Cardiac fibroblast (primary cell): ENCODE measurements around the gene RGS11.

Source experiments
- DNase-seq, 2 donors: peaks; one replicate each; pipeline versions ENCODE4 v3.0.0 to v3.0.0-alpha.2; 2010; ENCODE audit warnings: low read depth in 2 of 2
- H3K4me3 ChIP-seq, 2 donors: replicated peaks in 1 of 2; 1 replicate in 1 of 2; 2 replicates in 1 of 2; pipeline ENCODE4 v1.5.1; 2011; ENCODE audit warnings: low read depth in 2 of 2, low read length in 2 of 2, mild to moderate bottlenecking in 2 of 2, moderate library complexity in 1 of 2
- TF ChIP-seq, protein P1 (sequence below): IDR thresholded peaks from one replicate; pipeline ENCODE4 v1.5.1; 2011; ENCODE audit warnings: low read depth, mild to moderate bottlenecking, low read length, inconsistent platforms

RGS11 gene

DNA sequence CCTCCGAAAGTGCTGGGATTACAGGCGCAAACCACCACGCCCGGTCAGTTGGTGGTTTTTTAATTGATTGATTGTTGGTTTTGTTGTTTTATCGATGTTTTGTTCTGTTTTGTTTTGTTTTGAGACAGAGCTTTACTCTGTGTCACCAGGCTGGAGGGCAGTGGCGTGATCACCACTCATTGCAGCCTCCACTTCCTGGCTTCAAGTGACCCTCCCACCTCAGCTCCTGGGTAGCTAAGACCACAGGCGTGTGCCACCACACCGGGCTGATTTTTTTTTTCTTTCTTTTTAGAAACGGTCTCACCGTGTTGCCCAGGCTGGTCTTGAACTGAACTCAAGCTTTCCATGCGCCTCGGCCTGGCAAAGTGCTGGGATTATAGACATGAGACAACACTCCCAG is 28.7 kb downstream of the RGS11 start:
- DNase-seq: no peak
- TF ChIP-seq, protein P1, sequence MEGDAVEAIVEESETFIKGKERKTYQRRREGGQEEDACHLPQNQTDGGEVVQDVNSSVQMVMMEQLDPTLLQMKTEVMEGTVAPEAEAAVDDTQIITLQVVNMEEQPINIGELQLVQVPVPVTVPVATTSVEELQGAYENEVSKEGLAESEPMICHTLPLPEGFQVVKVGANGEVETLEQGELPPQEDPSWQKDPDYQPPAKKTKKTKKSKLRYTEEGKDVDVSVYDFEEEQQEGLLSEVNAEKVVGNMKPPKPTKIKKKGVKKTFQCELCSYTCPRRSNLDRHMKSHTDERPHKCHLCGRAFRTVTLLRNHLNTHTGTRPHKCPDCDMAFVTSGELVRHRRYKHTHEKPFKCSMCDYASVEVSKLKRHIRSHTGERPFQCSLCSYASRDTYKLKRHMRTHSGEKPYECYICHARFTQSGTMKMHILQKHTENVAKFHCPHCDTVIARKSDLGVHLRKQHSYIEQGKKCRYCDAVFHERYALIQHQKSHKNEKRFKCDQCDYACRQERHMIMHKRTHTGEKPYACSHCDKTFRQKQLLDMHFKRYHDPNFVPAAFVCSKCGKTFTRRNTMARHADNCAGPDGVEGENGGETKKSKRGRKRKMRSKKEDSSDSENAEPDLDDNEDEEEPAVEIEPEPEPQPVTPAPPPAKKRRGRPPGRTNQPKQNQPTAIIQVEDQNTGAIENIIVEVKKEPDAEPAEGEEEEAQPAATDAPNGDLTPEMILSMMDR: no peak
- no peak overlapping the region for H3K4me3 ChIP-seq

DNA sequence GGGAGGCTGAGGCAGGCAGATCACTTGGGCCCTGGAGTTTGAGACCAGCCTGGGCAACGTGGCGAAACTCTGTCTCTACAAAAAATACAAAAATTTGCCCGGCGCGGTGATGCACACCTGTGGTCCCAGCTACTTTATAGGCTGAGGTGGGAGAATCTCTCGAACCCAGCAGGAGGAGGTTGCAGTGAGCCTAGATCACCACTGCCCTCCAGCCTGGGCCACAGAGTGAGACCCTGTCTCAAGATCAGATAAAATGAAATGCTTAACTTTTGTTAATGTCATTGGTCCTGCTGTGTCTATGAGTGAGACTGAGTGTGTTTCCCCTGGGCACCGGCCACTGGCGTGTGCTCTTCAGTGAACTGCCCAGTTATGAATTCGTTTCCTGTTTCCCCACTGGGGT is 30.6 kb downstream of the RGS11 start:
- TF ChIP-seq, protein P1: no peak
- DNase-seq: no peak
- H3K4me3 ChIP-seq: no peak overlapping the region

DNA sequence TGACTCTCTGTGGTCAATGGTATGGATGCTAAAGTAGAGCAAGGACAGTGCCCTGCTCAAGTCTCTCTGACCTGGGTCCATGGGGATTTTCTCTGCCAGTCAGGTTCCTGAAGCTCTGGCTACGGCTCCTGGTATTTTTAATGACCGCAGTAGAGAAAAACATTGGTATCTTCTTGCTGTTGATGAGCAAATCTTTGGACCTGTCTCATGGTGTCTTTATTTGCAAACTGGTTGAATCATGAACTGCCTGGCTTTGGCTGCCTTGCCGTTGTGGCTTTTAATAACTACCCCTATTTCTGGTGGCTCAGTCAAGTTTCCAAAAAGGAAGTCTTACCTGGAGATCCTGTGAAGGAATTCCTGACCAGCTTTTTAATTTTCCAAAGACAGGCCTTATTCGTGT is 32.4 kb downstream of the RGS11 start:
- TF ChIP-seq, protein P1: no peak
- no peak overlapping the region for H3K4me3 ChIP-seq
- DNase-seq: no peak

DNA sequence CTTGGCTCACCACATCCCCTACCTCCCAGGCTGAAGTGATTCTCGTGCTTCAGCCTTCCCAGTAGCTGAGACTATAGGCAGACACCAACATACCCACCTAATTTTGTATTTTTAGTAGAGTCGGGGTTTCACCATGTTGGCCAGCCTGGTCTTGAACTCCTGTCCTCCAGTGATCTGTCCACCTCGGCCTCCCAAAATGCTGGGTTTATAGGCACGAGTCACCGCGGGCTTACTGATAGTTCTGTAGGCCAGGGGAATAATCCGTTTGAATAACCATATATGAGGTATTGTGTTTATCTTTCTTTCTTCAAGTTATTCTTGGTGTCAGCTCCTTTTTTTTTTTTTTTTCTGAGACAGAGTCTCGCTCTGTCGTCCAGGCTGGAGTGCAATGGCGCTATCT is 33.5 kb downstream of the RGS11 start:
- no peak for DNase-seq
- no peak overlapping the region for H3K4me3 ChIP-seq
- TF ChIP-seq, protein P1: no peak

DNA sequence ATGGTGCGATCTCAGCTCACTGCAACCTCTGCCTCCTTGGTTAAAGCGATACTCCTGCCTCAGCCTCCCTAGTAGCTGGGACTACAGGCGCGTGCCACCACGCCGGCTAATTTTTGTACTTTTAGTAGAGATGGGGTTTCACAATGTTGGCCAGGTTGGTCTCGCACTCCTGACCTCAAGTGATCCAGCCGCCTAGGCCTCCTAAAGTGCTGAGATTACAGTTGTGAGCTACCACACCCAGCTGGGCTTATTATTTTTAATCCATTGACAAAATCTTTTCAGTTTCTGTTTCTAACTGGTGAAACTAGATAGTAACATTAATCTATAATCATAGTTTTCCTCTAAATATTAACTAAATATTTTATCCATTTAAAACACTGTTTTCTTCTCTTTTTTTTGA is 35.2 kb downstream of the RGS11 start:
- DNase-seq: no peak
- H3K4me3 ChIP-seq: no peak overlapping the region
- TF ChIP-seq, protein P1: no peak

DNA sequence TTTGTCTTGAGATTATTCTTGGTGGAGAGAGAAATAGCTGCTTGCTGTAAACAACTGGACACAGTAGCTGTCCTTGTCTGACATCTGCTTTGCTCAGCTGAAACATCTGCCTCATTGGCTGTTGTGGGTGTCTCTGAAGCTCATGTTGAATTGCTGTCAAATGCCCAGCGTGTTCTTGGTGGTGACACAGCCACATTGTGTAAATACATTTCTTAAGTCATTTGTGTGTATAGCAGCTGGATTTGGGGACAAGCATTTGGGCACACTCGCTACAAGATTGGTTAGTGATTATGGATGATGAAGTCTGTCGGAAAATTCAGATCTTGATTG is 35.8 kb downstream of the RGS11 start:
- peak in 1 of 2 donors; percentile 31 for DNase-seq
- no peak overlapping the region for H3K4me3 ChIP-seq
- TF ChIP-seq, protein P1: no peak

DNA sequence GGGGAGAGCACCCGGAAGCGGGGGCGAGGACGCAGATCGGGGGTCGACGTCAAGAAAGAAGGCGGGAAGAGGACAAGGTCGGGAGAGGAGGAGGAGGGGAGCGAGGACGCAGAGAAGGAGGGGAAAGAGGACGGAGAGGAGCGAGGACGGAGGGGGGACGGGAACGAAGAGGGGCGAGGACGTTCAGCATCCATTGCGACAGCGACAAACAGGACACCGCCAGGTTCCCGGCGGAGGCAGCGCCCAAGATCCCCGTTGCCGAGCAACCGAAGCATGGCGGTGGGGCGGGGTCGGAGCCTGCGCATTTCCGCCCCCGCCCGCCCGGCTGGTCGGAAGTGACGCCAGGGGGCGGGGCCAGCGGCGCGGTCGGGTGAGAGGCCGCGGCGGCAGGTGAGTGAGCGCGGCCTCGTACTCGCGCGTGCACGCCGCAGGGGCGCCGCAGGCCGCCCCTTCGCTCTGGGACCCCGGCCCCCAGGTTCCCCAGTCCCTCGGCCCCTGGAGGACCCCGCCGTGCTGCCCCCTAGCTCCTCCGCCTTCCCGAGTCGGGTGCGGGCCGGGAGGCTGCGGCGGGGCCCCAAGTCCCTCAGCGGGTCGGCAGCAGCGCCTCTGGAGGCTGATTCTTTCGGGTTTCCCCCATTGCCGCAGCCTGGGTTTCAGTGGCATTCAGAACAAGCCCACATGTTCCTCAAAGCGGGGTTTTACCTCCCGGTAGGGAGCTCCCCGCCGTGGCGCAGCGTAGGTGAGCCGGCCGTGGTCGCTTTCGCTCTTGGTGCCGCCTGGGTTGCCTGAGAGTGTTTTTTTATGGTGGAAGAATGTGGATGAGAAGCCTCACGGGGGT is 41.1 kb downstream of the RGS11 start, which contains the start of gene FAM234A:
TSS of gene FAM234A (plus strand) at position 354 of the 838 bp plus-strand sequence. CDS start 19,593 bp downstream, outside the sequence.
- TF ChIP-seq, protein P1: peak; percentile 46
- H3K4me3 ChIP-seq: peak within 1 kb of the TSS; percentile 73 to 87
- DNase-seq: peak; percentile 88 to 95
